DMS 273 (cell line): ENCODE measurements around the gene EPB41L1.

Experiments used
- DNase-seq: peaks from one replicate; lab custom pipeline; 2025; ENCODE audit not compliant: unreplicated experiment; lab: John Stamatoyannopoulos, UW

EPB41L1 gene

DNA sequence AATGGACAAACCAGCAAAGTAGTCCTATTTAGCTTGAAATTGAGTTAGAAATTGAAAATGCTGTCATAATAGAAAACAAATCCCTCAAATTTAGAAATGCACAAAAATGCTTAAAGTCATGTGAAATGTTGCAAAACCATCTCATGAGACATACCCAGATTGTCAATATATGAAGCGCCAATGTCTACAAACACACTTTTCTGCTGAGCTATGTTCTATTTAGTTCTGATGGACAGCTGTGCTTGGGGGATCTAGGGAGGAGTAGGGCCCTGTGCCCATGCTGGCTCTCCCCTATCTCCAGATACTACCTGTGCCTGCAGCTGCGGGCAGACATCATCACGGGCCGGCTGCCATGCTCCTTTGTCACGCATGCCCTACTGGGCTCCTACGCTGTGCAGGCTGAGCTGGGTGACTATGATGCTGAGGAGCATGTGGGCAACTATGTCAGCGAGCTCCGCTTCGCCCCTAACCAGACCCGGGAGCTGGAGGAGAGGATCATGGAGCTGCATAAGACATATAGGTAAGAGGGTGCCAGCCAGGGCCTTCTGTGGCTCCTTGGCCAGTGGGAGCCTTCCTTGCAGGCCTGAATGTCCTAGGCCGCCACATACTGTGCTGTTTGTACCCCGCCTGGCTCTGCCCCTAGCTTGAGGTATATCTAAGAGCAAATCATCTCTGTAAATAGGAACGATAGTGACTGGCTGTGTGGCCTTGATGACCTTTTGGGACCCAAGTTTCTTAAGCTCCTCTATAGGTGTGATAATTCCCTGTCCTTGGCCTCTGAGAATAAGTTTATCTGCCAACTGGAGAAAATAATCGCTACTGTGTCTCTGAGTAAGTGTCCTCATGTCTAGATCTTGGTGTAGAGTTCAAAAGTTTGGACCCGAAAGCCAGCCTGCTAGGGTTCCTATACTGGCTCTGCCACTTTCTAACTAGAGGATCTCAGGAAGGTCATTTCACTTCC lies 30.6 kb downstream of the EPB41L1 start:
- DNase-seq: no peak

DNA sequence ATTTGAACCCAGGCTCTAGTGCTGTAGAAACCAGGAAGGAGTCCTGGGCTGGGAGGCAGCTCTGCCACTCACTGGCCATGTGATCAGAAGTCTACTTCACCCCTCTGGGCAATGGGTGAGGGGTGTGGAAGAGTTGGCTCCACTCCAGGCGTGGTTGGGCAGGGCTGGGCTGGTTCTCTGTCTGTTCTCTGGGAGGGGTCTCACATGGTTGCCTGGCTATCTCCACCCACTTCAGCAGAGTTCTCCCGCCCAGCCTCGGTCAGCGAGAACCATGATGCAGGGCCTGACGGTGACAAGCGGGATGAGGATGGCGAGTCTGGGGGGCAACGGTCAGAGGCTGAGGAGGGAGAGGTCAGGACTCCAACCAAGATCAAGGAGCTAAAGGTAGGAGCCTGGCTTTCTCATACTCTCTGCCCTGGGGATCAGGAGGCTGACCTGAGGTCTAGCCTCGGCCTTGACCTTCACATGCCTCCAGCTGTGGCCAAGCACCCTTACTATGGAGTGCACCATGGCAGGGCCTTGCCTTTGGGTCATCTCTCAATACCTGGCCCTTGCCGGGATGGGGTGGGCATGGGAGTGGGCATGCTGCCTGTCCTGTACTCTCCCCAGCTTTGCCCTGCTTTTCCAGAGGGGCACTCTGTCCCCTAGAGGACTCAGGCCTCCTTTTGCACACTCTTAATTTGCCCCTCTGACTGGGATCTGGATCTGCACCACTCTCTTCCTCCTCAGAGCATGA lies 39.6 kb downstream of the EPB41L1 start:
- DNase-seq: no peak

DNA sequence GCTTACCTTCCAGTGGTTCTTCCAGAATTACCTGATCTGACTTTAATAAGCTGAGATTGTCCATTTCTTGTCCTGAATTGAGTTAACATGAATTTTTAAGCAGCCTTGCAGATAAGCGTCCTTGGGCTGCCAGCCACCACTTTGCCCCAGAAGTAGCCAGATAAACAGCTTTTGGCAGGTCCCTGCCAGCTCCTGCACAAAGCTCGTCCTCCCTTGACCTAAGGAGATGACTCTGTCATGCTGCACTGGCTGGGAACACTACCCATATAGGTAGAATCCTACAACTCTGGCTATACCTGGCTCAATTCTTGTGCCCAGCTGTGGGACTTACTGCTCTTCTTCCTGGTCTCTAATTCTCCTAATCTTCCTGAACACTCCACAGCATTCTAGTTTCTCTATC lies 42.1 kb downstream of the EPB41L1 start:
- no peak for DNase-seq

DNA sequence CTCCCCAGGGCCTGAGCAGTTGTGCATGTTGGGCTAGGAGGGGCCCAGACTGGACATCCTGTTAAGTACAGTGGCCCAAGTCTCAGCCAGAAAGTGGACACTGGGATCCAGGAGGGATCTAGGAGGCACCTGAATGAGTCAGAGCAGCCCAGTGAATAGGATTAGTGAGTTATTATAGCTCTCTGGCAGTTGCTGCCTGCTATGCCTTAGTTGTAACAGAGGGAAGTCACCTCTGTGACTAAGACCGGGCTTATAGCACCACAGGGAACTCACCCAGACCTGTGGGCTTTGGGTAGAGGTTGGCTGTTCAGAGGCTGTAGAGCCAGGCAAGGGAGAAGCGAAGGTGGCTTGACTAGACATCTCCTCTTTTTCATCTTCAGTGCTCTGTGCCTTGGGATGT lies 42.7 kb downstream of the EPB41L1 start:
- DNase-seq: no peak

DNA sequence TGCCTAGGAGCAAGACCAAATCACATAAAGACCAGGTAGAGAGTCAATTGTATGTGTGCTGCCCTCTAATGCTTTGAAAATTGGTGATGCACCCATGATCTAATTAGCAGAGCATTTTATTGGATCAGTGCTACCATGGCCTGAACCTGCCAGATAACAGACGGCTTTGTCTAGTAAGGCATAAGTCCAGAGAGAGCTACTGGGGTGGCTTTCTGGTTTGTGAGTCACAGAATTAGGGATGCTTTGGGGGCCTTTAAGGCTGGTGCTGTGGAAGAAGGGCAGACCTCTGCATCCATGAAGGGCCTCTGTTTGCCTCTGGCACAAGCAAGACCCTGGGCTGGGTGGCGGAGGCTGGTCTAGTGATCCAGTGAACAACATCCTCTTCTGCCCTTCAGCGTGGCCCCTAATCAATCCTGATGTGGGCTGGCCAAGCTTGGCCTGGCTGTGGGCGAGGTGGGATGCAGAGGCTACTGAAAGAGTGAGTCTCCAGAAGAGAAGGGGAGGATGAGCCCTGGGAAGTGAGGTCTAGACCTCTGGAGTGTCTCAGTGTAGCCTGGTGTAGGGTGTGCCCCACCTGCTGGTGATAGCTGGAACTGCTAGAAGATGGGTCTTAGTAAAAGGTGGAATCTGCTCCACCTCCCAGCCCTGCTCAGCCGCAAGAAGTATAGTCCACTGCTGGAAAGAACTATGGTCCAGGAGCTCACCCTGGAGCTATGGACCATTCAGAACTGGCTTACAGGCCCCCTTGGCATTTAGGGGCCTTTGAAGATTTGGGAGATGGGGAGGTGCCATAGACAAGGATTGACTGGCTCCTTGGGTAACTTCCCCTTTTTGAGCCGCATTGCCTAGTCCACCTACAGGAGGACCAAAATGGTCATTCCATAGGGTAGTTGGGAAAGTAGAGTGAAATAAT lies 45.1 kb downstream of the EPB41L1 start:
- peak; percentile 84 for DNase-seq

DNA sequence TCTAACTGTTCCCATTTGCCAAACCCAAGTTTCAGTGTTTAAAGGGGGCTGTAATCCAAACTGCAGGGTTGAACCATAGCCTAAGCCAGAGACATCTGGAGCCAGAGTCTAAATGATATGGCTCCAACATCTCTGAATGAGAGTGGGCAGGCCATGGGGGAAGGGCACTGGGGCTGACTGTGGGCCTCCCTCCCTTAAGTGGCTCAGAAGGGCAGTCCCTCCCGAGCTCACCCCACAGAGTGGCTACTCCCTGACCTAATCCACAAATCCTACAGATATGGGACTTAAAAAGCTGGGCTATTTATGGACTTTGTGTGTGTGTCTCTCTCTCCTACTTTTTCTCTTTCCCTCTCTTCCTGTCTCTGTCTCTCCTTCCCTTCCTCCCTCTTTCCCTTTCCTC lies 45.9 kb downstream of the EPB41L1 start:
- DNase-seq: no peak

DNA sequence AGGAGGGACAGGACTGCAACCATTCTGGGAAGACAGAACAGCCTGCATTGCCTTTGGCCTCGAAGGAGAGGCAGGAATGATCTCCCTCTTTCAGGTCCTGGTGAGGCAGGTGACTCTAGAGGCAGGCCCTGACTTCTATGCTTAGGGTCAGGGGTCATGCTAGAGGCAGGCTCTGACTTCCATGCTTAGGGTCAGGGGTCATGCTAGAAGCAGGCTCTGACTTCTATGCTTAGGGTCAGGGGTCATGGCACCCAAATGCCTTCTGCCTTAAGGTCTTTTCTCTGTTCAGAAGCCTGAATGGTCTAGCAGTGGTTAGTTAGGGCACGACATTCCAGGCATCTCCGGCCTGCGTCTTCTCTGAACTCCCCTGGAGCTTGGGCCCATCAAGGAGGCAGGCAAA lies 46.7 kb downstream of the EPB41L1 start:
- DNase-seq: no peak

DNA sequence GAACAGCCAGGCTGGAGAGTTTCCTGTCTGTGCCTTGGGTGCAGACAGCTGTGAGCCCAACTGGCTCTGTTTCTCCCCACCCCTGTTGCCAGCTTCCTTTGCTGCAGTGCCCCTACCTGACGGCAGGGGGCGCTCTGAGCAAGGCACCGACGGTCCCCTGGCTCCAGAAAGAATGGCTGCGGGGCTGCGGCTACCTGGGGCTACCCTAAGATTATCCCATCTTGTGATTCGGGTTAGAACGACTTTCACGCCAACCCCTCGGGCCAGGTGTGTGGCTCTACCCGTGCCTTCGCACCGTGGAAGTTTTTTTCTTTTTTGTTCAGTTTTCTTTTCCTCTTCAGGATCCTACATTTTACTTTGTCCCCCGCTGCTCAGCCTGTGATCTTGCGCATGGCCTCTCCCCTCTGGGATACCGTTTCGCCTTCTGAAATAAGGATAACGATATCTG lies 48.4 kb downstream of the EPB41L1 start:
- peak; percentile 89 for DNase-seq

DNA sequence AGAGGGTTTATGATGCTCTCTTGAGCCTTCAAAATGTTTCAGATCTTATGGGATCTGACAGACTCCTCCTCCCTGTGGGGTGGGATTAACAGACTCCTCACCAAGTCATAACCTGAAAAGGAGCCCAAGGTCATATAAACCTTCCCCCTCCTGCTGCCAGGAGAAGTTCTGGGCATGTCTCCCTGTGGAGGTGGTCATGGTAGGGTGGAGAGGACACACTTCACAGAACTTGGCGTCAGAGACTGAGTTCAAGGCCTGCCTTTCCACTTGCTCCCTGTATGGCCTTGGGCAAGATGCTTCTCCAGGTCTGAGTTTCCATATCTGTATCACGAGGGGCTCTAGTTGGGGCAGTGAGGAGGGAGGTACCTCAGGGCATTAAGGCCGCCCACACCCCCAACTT lies 49.3 kb downstream of the EPB41L1 start:
- no peak for DNase-seq

DNA sequence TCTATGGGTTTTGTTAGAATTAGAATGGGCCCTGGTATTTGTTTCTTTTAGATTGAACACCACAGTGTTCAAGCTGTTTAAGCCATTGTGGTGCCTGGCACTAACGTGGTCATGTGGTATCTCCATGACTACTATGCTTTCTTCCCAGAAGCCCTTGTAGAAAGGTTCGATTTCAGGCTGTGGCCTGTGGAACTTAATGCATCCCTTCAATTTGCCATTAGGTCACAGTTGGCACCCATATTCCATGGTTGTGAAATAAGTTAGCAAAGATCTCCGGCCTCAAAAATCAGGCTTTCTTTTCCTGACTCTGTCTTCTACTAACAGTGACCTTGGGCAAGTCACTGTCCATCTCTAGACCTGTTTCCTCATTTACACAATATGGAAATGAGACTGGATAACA lies 50.5 kb downstream of the EPB41L1 start:
- no peak for DNase-seq

DNA sequence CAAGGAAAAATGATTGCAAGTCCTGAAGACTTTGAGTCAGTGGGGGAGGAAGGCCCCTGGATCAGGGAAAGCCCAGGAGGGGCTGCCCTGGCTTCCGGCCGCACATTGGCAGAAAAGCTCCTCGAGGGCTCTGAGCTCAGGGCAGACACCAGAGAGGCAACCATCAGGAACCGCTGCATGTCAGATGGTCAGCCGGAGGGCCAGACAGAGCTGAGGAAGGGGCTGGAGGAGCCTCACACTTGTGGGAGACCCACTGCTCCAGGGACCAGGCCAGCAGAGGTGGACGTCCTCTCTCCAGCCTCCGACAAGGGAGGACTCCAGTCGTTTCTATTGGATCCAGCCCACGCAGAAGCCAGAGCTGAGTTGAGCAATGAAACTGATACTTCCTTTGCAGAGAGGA lies 51.5 kb downstream of the EPB41L1 start:
- no peak for DNase-seq

DNA sequence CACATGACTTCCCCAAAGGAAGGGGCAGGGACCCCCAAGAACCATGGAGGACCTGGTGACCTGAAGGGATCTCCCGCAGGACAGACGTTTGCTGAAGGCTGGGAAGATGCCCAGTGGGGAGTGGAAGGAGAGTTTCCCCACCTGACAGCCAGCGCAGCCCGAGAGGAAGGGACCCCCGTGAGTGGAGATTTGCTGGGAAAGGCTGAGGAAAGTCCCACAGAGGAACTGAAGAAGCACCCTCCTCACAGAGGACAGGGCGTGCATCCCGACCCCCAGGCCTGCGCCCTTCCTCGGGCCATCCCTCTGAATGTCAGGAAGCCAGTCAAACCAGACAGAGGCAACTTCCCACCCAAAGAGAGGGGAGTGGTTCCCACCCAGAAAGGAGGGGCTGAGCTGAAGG lies 52.1 kb downstream of the EPB41L1 start:
- no peak for DNase-seq

DNA sequence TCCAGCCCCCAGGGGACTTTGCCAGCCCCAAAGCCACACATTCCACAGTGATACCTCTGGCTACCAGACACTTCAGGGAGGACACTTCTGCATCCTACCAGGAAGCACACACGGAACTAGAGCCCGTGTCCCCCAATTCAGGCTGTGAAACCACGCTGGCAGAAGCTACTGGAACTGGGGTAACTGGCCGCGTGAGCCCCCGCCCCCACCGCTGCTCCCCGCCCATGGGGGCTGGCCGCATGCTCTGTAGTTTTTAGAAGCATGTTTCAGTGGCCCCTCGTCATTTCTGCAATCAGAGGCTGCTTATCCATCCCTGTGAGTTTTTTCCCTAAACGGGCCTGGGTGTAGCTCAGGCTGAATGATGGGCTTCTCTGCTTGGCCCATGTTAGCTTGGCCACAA lies 53.1 kb downstream of the EPB41L1 start:
- DNase-seq: no peak

DNA sequence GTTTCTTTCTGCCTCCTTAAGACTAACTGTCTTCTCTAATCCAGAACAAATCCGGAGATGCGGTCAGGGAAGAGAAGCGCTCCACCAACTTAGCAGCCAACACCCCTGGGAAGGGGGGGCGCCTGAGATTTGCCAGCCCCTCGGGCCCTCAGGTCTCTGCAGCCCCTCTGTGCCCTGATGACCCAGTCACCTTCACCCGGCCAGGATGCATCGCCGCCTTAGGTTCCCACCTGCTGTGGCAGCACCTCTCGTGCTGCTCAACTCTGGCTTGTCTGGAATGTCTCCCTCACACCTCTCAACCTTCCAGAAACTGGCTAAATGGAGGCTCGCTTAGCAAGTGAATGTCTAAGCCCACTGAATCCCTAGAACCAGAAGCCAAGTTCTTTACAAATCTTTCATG lies 53.7 kb downstream of the EPB41L1 start:
- no peak for DNase-seq

DNA sequence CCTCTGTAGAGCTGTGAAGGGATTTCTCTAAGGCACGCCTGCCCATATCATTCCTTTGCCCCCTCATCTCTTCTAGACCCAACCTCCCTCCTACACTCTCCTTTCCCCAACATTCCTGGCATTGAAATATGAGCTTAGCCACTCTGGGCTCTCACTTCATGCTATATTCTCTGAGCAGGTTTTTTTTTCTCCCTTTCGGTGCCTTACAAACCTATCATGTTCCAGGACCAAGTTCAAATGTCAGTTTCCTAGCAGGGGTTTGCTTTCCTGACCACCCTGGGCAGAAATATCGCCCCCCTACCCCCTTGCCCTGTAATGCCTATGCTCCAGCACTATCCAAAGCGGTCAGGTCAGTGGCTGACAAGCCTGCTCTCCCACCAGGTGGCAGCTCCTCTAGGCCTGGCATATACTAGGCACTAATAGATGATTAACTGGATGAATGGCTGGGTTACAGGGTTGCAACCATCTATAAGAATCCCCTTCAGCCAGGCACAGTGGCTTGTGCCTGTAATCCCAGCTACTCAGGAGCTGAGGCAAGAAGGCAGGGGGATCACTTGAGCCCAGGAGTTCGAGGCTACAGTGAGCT lies 56.0 kb downstream of the EPB41L1 start:
- DNase-seq: no peak

DNA sequence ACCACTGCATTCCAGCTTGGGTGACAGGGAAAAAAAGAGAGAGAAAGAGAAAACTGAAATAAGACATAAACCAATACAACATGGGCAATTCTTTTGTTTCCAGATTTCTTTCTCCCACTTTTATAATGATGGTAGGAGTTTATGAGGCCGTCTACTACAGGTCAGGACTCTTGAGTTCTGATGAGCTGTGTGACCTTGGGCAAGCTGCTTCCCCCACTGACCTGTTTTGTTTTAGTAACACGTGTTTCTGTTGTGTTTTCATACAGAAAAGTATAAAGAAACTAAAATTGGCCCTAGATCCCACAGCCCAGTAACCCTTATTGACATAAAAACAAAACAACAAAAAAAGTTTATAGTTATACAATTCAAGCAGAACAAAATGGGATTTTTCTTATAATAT lies 58.8 kb downstream of the EPB41L1 start:
- no peak for DNase-seq

DNA sequence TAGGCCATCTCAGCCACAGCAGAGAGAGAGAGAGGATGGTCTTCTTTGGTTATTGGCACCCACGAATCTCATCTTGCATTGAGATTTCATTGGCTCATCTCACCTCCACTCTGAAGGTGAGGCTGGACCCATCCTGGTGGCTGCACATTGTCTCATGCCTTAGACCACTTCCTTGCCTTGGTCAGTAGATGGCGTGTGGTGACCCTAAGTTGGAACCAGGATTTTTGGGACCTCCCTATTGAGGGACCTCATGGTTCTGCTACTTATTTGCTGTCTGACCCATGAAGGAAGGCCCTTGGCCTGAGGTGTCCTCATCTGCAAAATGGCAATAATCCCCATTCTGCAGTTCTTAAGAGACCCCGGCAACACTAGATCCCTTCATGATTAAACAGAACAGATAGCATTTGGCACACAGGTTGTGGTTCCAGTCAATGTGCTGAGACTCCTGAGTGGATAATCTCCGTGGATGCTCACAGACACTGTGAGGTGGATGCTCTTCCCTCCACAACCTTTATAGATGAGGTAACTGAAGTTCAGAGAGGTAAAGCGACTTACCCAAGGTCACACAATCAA lies 60.2 kb downstream of the EPB41L1 start:
- DNase-seq: peak; percentile 64

DNA sequence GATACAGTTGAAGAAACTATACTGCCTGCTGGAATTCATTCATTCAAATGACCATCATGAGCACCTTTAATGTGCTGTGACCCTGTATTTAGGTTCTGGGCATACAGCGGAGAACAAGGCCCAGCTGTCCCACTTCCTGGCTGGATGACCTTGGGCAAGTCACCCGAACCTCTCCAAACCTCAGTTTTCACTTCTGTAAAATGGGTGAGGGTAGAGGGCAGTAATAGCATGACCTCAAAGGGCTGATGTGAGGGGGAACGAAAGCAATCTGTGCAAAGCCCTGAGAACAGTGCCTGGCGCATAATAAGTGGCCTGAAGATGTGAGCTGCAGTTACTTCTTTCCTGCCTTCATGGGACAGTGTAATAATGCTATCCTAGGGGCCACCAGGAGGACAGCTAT lies 61.2 kb downstream of the EPB41L1 start:
- DNase-seq: no peak

DNA sequence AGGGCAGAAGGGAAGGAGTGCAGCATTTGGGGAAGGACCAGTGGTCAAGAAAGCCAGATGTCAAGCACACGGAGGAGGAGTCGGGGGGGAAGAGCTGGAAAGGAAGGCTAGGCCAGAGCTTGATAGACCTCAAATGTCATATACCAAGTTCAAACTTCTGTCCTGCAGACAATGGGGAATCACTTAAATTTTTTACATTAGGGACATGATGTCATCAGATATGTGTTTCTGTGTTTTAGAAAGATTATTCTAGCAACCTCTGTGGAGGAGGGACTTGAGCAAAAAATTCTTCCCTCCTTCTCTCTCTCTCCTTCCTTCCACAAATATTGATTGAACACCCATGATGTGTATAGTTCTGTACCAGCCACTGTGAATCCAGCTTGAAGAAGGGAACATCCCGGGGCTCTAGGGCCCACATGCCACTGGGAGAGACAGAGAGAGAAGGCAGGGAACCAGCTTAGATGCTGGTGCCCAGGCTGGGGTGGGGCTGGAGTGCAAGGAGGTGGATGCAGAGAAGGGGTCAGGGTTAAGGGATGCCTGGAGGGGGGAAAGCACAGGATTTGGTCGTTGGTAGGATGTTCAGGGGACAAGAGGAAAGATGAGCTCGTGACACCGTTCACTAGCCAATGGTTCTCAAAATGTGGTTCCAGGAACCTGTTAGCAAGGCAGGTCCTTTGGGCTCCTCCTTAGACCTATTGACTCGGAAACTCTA lies 61.9 kb downstream of the EPB41L1 start:
- DNase-seq: no peak

DNA sequence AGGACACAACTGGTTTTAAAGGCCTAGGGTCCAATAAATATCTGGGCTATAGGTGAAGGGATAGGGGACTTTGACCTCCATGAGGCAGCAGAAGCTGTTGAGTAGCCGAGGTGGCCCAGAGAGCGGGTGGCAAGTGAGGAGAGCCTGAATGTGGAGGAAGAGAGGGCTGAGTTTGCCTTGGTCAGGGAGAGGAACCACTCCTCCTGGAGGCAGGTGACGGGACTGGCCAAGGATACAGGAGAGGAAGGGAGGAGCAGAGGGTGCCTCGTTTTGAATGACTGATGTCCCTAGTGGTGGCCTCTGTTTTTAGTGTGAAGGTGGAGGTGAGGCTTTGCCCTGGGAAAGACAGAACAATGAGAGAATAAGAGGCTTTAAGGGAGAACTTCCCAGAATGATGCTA lies 62.7 kb downstream of the EPB41L1 start:
- peak; percentile 35 for DNase-seq
